ENCODE measurements around the gene CCL14.
"Not testable (repeated sequence)": the region's sequence is repeated elsewhere in the genome, so short reads cannot be mapped to it uniquely, and the experiment has no call there.

CCL14 gene

DNA sequence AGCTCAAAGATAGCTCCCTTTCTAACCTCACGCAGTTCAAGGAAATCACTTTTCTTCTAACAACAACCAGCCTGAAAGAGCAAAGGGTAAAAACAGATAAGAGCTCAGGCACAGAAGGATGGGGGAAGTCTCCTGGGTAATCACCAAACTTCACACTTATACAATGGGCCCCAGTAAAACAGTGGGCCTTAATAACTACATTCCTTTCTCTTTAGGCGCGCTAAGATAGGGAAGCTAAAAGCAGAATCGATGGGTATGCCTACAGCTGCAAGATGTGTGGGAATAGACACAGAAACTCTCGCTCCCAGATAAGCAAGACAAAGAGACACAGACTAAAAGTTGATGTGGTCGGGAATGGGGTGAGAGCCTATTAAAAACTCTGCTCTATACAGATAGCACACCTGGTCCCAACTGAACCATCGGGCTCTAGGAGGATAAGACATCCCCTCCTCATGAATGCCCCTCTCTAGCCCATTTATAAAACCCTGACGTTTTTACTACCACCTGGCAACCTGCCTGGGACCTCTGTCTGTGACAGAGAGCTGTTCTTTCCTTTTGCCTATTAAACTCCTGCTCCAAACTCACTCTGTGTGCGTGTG lies 43.8 kb downstream of the CCL14 start:
- DNase-seq (ENCODE audit: low read depth in 2 of 2) = no peak

DNA sequence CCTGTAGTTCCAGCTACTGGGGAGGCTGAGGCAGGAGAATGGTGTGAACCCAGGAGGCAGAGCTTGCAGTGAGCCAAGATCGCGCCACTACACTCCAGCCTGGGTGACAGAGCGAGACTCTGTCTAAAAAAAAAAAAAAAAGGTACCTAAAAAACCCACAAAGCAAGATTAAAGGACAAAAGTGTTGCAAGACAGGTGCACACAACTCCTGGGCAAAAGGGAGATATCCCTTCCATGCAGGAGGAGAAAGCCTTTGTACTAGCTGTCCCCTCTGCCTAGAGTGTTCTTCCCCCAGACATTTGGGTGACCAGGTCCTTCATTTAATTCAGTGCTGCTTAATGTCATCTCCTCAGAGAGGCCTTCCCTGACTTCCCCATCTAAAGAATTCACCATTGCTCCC lies 48.0 kb downstream of the CCL14 start:
- not testable (repeated sequence) for DNase-seq (ENCODE audit: low read depth in 2 of 2)

DNA sequence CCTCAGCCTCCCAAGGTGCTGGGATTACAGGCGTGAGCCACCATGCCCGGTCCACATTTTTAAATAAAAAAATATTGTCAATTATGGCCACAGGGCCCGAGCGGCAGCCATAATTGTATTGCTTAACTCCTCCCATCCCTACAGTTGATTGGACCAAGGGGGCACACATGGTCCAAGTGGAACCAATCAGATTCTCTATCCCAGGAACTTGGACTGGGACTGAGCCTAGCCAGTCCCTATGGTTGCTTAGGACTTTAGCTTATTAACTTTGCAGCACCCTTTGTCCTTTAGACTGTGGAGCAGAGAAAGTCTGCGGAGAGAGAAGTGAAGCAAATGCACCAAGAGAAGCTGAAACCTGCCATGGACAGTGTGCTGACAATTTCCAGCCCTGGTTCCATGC lies 50.5 kb downstream of the CCL14 start:
- no peak for DNase-seq (ENCODE audit: low read depth in 2 of 2)

DNA sequence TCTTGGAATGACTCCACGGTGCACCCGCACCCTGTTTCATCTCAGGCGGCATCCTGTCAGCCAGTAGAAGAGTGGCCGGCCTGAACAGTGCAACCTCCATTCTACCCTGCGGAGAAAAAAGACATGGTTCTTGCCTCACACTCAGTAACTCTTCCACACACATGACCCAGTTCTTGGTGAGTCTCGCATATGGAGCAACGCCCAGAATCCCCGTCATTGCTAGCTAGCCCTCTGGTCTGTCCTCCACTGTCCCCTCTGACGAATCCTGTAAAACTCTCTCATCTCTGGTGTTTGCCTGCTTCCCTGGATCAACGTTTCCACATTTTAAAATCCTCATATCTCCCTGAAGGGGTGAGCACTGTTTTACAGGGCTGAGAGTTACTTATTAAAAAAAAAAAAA lies 51.8 kb downstream of the CCL14 start:
- no peak for DNase-seq (ENCODE audit: low read depth in 2 of 2)
